Activated CD8-positive, alpha-beta T cell treated with anti-CD3 and anti-CD28 coated beads, Interleukin-2, amount 10 ng/mL, durations not matched to agents 7 days and 5 days (primary cell): ENCODE results near the gene EFHC2. TPM values are rescaled to one million over a fixed set of nuclear protein-coding genes. Genes with fewer than 3 reads are reported as not detected.
"Not testable (repeated sequence)": the region's sequence is repeated elsewhere in the genome, so short reads cannot be mapped to it uniquely, and the experiment has no call there.

ENCODE experiments used
- ATAC-seq: fragments of 150-1000 bp; cut with Tn5 transposase; one replicate; pipeline ENCODE4 v1.10.0; 2021; ENCODE audit warnings: moderate library complexity
- CTCF ChIA-PET: fragments of 350-600 bp; sonication (Branson Sonifier 250); formaldehyde crosslinking; loops from one replicate; lab custom pipeline; 2021; ENCODE audit warnings: antibody characterized with exemption; lab: Charles Lee
- POLR2A ChIA-PET: fragments of 350-600 bp; sonication (Branson Sonifier 250); formaldehyde crosslinking; loops from one replicate; lab custom pipeline; 2021; ENCODE audit warnings: antibody characterized with exemption; lab: Charles Lee
- DNase-seq: peaks from one replicate; pipeline ENCODE4 v3.0.0-alpha.2; 2020
- H3K27ac Mint-ChIP-seq: one replicate; pipeline ENCODE4 v1.8.0; 2021; ENCODE audit warnings: mild to moderate bottlenecking, mixed read lengths
- H3K27me3 Mint-ChIP-seq: one replicate; pipeline ENCODE4 v1.8.0; 2021; ENCODE audit warnings: low read depth, mixed read lengths
- H3K36me3 Mint-ChIP-seq: one replicate; pipeline ENCODE4 v1.8.0; 2021; ENCODE audit warnings: low read depth, mixed read lengths
- H3K4me1 Mint-ChIP-seq: one replicate; pipeline ENCODE4 v1.8.0; 2021; ENCODE audit warnings: low read depth, mixed read lengths
- H3K4me3 Mint-ChIP-seq: one replicate; pipeline ENCODE4 v1.8.0; 2021; ENCODE audit warnings: mild to moderate bottlenecking, mixed read lengths
- H3K9me3 Mint-ChIP-seq: one replicate; pipeline ENCODE4 v1.8.0; 2022; ENCODE audit warnings: mixed read lengths; ENCODE audit not compliant: insufficient read depth
- total RNA-seq, 2 experiments: library from RNA; stranded (reverse); gene quantifications; one replicate each; pipeline ENCODE4 v1.2.3, GENCODE V29; 2021

Gene EFHC2
- total RNA-seq, 2 experiments from 2014 or later, result 0.31 to 0.53 TPM

DNA sequence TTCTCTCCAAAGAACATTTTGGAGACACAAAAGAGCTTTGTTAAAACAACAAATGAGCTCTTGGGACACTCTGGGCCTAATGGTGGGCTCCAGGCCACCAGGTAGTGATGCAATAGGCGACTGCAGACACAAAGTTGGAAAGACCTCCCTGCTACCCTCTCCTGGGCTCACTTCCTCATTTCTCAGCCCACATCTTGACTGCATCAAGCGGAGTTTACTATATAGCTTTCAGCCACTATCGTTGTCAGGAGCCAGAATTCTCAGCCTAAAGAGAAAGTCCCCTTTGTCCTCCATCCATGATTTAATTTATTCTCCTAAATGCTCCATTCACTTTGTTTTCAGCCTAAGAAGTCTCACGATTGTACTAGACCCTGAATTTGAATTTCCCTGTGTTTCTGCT, 114.9 kb downstream of the EFHC2 start:
- DNase-seq, result no peak
- Mint-ChIP-seq H3K27ac (no peak overlapping the region), H3K4me1 (no peaks in the 10 kb centered on the region), H3K36me3 (no peaks in the 10 kb centered on the region), H3K9me3 (no peaks in the 10 kb centered on the region), H3K4me3 (no peak overlapping the region), H3K27me3 (no peaks in the 10 kb centered on the region)
- POLR2A ChIA-PET, result no interaction called here
- no peak for ATAC-seq
- CTCF ChIA-PET, result no interaction called here

DNA sequence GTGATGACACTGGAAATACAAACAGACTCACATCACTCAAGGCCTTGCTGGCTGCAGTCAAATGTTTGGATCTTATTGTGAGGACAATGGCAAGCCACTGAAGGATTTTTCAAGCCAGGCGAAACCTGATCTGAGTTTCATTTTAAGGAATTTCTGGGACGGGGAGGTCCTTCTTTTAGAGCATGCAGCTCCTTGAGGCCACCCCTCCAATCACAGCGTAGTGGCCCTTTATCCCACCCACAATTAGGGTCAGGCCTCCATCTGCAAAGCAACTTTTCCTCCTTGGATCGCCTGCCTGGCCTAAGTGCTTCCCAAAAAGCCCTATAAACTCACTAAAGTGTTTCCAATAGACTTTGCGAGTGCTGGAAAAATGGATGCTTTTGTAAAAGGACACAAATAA, 115.5 kb downstream of the EFHC2 start:
- no peaks in the 10 kb centered on the region for H3K4me1 Mint-ChIP-seq
- no peaks in the 10 kb centered on the region for H3K27me3 Mint-ChIP-seq
- no peak overlapping the region for H3K4me3 Mint-ChIP-seq
- no peak for DNase-seq
- ChIA-PET POLR2A (no interaction called here), CTCF (interaction anchor here (0.8 kb wide), 1 partner anchor 15 kb away, joined by 3 read pairs; no protein-coding TSS in a partner anchor)
- no peaks in the 10 kb centered on the region for H3K9me3 Mint-ChIP-seq
- no peaks in the 10 kb centered on the region for H3K36me3 Mint-ChIP-seq
- no peak overlapping the region for H3K27ac Mint-ChIP-seq
- no peak for ATAC-seq

DNA sequence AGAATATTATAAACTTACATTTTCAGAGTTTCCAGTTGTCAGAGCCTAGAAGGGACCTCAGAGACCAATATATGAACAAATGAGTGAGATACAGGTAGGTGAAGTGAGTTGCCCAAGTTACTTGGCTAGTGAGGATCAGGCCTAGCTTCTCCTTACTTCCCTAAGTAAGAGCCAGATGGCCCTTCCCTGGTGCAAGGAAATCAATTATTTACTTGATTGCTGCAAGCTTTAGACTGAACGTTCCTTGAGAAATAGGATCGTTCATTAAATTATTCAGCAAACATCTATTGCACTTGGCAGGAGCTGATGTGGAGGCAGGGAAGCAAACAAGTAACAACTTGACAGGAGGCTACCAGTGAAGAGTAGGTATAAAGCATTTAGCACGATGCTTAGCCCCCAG, 117.8 kb downstream of the EFHC2 start:
- no peak for ATAC-seq
- Mint-ChIP-seq H3K9me3 (no peaks in the 10 kb centered on the region), H3K4me3 (no peak overlapping the region), H3K4me1 (no peaks in the 10 kb centered on the region), H3K27ac (no peak overlapping the region), H3K36me3 (no peaks in the 10 kb centered on the region), H3K27me3 (no peaks in the 10 kb centered on the region)
- POLR2A ChIA-PET, result no interaction called here
- DNase-seq, result no peak
- CTCF ChIA-PET, result interaction anchor here (1.3 kb wide), 1 partner anchor 19 kb away, joined by 3 read pairs; no protein-coding TSS in a partner anchor

DNA sequence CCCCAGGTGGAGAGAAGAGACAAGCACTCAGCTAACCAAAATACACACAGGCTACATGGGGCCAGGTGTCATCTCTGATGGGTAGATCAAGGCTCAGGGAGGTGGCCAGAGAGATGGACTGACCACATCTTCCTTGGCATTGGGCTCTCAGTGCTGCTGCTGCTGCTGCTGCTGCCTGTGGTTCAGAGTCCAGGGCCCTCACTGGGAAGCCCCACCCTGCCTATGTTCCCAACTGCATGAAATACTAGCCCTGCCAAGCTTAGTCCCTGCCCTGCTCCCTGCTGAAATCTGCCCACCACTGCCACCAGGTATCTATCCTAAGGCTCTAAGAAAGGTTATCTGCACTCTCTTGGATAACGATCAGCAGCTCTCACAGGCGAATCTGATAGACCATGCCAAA, 118.7 kb downstream of the EFHC2 start:
- Mint-ChIP-seq H3K36me3 (no peaks in the 10 kb centered on the region), H3K9me3 (no peaks in the 10 kb centered on the region), H3K27ac (no peak overlapping the region), H3K4me1 (no peaks in the 10 kb centered on the region), H3K27me3 (no peaks in the 10 kb centered on the region), H3K4me3 (no peak overlapping the region)
- DNase-seq, result no peak
- ATAC-seq, result no peak
- POLR2A ChIA-PET, result no interaction called here
- CTCF ChIA-PET, result interaction anchor here (1.0 to 1.2 kb wide), 2 partner anchors 18 to 20 kb away, joined by 3 read pairs; no protein-coding TSS in a partner anchor

DNA sequence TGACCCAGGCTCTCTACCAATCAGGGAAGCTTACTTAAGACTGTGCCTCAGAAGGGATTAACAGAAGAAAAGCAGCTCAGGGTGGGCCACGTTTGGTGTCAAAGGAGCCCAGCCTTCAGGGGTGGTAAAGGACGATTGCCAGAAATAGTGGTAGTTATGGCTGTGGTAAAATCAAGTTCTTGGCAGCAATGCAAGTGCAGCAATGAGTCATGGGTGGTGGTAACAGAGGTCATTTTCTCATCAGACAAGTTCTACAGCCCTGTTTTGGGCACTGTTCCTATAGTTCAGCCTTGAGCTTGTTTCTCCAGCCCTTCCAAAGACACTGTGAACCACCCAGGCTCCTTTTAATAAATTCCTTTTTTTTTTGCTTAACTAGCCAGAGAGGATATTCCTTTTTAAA, 120.3 kb downstream of the EFHC2 start:
- H3K36me3 Mint-ChIP-seq, result no peaks in the 10 kb centered on the region
- DNase-seq (no peak), ATAC-seq (no peak)
- H3K9me3 Mint-ChIP-seq, result no peaks in the 10 kb centered on the region
- H3K4me1 Mint-ChIP-seq, result no peaks in the 10 kb centered on the region
- ChIA-PET CTCF (no interaction called here), POLR2A (no interaction called here)
- no peak overlapping the region for H3K4me3 Mint-ChIP-seq
- no peak overlapping the region for H3K27ac Mint-ChIP-seq
- H3K27me3 Mint-ChIP-seq, result no peaks in the 10 kb centered on the region

DNA sequence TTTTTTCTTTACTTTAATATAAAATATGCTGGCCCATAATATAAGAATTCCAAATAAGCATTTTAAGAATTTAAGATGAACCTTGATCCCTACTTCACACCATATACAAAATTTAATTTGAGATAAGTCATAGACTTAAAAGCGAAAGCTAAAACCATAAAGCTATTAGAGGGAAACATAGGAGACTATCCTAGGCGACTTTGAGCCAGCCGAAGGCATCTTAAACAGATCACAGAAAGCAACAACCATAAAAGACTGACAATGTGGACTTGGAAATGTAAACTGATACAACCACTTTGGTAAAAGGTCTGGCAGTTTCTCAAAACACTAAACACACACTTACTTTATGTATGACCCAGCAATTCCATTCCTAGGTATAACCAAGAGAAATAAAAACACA, 125.0 kb downstream of the EFHC2 start:
- Mint-ChIP-seq H3K27ac (no peak overlapping the region), H3K4me1 (no peaks in the 10 kb centered on the region), H3K4me3 (no peak overlapping the region), H3K27me3 (no peaks in the 10 kb centered on the region), H3K9me3 (no peaks in the 10 kb centered on the region), H3K36me3 (no peaks in the 10 kb centered on the region)
- ATAC-seq, result no peak
- no peak for DNase-seq
- POLR2A ChIA-PET, result no interaction called here
- CTCF ChIA-PET, result no interaction called here

DNA sequence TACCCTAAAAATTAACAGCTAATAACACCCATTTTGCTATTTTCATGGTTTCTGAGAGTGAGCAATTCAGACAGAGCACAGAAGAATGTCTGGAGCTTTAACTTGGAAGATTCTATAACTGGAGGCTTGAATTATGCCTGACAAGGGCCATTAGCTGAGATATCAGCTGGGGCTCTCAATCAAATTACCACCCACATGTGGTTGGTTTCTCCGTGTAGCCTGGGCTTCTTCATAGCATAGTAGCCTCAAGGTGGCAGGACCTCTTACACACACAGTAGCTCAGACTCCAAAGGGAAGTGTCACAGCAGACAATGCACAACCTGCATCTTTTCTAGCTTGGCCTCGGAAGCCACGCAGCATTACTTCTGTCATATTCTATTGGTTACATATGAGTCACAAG, 127.3 kb downstream of the EFHC2 start:
- Mint-ChIP-seq H3K27ac (no peak overlapping the region), H3K4me3 (no peak overlapping the region), H3K27me3 (no peaks in the 10 kb centered on the region), H3K9me3 (no peaks in the 10 kb centered on the region), H3K4me1 (no peaks in the 10 kb centered on the region), H3K36me3 (no peaks in the 10 kb centered on the region)
- CTCF ChIA-PET, result no interaction called here
- ATAC-seq (no peak), DNase-seq (no peak)
- POLR2A ChIA-PET, result no interaction called here

DNA sequence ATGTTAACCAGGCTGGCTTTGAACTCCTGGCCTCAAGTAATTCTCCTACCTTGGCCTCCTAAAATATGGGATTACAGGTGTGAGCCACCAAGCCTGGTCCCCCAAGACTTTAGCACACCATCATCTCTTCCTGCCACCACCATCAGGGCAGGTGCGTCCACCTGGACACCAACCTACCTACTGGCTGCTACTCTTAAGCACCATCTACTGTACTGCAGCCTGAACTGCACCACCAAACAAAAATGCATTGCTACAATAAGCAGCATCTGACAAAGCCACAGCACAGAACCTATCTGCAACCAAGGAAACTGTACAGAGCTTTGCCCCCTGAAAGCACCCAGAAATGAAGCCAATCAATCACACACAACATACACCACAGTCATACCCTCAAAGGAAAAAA, 139.7 kb downstream of the EFHC2 start:
- Mint-ChIP-seq H3K4me1 (no peaks in the 10 kb centered on the region), H3K4me3 (no peak overlapping the region), H3K27me3 (no peaks in the 10 kb centered on the region), H3K36me3 (no peaks in the 10 kb centered on the region), H3K27ac (no peak overlapping the region), H3K9me3 (no peaks in the 10 kb centered on the region)
- CTCF ChIA-PET, result no interaction called here
- ATAC-seq (no peak), DNase-seq (no peak)
- POLR2A ChIA-PET, result no interaction called here

DNA sequence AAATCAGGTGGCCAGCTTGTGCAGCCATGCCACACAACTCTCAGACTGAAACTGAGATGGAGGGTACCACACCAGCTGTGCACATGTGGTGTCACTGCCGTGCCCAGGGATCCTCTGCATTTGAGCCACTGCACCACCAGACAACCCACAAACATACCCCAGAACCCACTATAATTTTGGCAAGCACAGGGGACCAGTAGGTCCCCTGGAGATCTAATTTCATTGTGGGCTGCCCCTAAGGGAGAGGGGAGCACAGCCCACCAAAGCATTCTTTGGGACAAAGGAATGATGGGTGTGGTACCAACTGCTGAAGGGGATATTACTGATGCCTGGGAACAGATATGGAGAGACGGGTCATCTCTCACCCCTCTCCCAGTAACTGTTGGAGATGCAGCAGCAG, 140.9 kb downstream of the EFHC2 start:
- ChIA-PET CTCF (no interaction called here), POLR2A (no interaction called here)
- Mint-ChIP-seq H3K4me3 (no peak overlapping the region), H3K9me3 (no peaks in the 10 kb centered on the region), H3K36me3 (no peaks in the 10 kb centered on the region), H3K27ac (no peak overlapping the region), H3K4me1 (no peaks in the 10 kb centered on the region), H3K27me3 (no peaks in the 10 kb centered on the region)
- ATAC-seq, result no peak
- no peak for DNase-seq

DNA sequence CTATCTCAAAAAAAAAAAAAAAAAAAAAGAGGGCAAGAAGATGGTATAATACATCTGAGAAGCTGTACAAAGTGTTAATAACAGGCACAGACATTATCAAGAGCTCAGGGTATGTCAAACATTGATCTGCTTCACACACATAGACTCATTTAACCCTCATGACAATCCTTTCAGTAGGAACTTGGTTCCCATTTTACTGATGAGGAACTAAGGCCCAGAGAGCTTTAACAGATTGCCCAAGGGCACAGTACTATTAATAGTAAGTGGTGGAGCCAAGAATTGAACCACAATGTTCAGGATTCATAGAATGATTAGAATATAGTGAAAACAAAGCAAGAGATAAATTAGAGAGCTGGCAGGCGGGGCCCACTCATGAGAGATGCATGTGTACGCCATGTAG, 154.4 kb downstream of the EFHC2 start:
- no peak overlapping the region for H3K27ac Mint-ChIP-seq
- no peak for ATAC-seq

DNA sequence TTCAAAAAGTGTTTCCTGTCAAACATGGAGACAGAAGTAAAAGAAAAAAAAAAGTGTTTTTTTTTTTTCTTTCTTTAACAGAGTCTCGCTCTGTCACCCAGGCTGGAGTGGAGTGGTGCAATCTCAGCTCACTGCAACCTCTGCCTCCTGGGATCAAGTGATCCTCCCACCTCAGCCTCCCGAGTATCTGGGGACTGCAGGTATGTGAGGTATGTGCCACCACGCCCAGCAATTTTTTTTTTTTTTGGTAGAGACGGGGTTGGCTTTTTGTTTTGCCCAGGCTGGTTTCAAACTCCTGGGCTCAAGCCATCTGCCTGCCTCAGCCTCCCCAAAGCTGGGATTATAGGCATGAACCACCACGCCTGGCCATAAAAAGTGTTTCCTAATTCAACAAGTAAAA, 155.6 kb downstream of the EFHC2 start:
- POLR2A ChIA-PET, H3K9me3 Mint-ChIP-seq, H3K4me1 Mint-ChIP-seq, ATAC-seq, H3K27ac Mint-ChIP-seq, CTCF ChIA-PET, H3K27me3 Mint-ChIP-seq, H3K4me3 Mint-ChIP-seq, H3K36me3 Mint-ChIP-seq, DNase-seq: not testable (repeated sequence)

More for the DNA sequence above, 154.4 kb downstream of the EFHC2 start:
- no peak for DNase-seq
- H3K36me3 Mint-ChIP-seq, result no peaks in the 10 kb centered on the region
- no peak overlapping the region for H3K4me3 Mint-ChIP-seq
- POLR2A ChIA-PET, result no interaction called here
- H3K4me1 Mint-ChIP-seq, result no peaks in the 10 kb centered on the region
- H3K27me3 Mint-ChIP-seq, result no peaks in the 10 kb centered on the region
- no peaks in the 10 kb centered on the region for H3K9me3 Mint-ChIP-seq
- CTCF ChIA-PET, result no interaction called here

DNA sequence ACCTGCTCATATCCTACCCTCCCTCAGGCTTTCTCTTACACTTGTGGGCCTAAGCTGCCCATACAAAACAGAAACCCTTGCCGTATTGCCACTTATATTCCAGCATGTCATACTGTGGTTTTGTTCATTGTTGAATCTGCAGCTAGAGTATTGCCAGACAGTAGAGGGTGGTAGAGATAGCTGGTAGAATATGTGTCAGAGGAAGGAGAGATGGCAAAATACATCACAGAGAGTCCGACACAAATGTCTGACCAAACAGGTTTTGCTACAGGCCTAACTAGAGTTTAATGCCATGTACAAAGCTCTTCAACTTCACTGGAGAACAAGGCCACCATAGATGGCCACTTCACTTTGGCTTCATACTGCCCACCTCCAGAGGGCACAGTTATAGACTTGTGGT, 160.1 kb downstream of the EFHC2 start:
- no peaks in the 10 kb centered on the region for H3K4me1 Mint-ChIP-seq
- H3K9me3 Mint-ChIP-seq, result no peaks in the 10 kb centered on the region
- H3K27ac Mint-ChIP-seq, result no peak overlapping the region
- no peaks in the 10 kb centered on the region for H3K27me3 Mint-ChIP-seq
- ChIA-PET POLR2A (no interaction called here), CTCF (no interaction called here)
- H3K4me3 Mint-ChIP-seq, result no peak overlapping the region
- ATAC-seq, result no peak
- no peak for DNase-seq
- no peaks in the 10 kb centered on the region for H3K36me3 Mint-ChIP-seq
